ENCODE measurements around the gene AVEN. TPM values are rescaled to one million over a fixed set of nuclear protein-coding genes. Genes with fewer than 3 reads are reported as not detected.

Gene AVEN, protein sequence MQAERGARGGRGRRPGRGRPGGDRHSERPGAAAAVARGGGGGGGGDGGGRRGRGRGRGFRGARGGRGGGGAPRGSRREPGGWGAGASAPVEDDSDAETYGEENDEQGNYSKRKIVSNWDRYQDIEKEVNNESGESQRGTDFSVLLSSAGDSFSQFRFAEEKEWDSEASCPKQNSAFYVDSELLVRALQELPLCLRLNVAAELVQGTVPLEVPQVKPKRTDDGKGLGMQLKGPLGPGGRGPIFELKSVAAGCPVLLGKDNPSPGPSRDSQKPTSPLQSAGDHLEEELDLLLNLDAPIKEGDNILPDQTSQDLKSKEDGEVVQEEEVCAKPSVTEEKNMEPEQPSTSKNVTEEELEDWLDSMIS
- 10.0 TPM for polyA plus RNA-seq
- long read RNA-seq, donor 1, partial matches to known transcripts = 0 of 2 reads
- long read RNA-seq, donor 1, other reads (novel, unspliced or antisense) = 0 of 2 reads
- long read RNA-seq, donor 2, transcript AVEN-201 (6 exons, 1,605 nt) = major isoform, 7 of 7 reads
- long read RNA-seq, donor 2, partial matches to known transcripts = 0 of 7 reads
- long read RNA-seq, donor 2, other reads (novel, unspliced or antisense) = 0 of 7 reads
- long read RNA-seq, donor 3 = 0 reads
- long read RNA-seq, donor 4 = 0 reads
- long read RNA-seq, donor 5, partial matches to known transcripts = 0 of 2 reads
- long read RNA-seq, donor 5, other reads (novel, unspliced or antisense) = 0 of 2 reads
- long read RNA-seq, donor 6, transcript AVEN-201 (6 exons, 1,605 nt) = major isoform, 12 of 12 reads
- long read RNA-seq, donor 6, partial matches to known transcripts = 0 of 12 reads
- long read RNA-seq, donor 6, other reads (novel, unspliced or antisense) = 0 of 12 reads
- long read RNA-seq, donor 7, transcript AVEN-201 (6 exons, 1,605 nt) = major isoform, 5 of 5 reads
- long read RNA-seq, donor 7, partial matches to known transcripts = 0 of 5 reads
- long read RNA-seq, donor 7, other reads (novel, unspliced or antisense) = 0 of 5 reads
- long read RNA-seq, donor 8, transcript AVEN-201 (6 exons, 1,605 nt) = major isoform, 9 of 9 reads
- long read RNA-seq, donor 8, partial matches to known transcripts = 0 of 9 reads
- long read RNA-seq, donor 8, other reads (novel, unspliced or antisense) = 0 of 9 reads
- long read RNA-seq, donor 9, transcript AVEN-201 (6 exons, 1,605 nt) = major isoform, 6 of 11 reads
- long read RNA-seq, donor 9, partial matches to known transcripts = 5 of 11 reads
- long read RNA-seq, donor 9, other reads (novel, unspliced or antisense) = 0 of 11 reads
- long read RNA-seq, donor 10, transcript AVEN-201 (6 exons, 1,605 nt) = major isoform, 5 of 5 reads
- long read RNA-seq, donor 10, partial matches to known transcripts = 0 of 5 reads
- long read RNA-seq, donor 10, other reads (novel, unspliced or antisense) = 0 of 5 reads
- long read RNA-seq, donor 11, partial matches to known transcripts = 0 of 4 reads
- long read RNA-seq, donor 11, other reads (novel, unspliced or antisense) = 0 of 4 reads

DNA sequence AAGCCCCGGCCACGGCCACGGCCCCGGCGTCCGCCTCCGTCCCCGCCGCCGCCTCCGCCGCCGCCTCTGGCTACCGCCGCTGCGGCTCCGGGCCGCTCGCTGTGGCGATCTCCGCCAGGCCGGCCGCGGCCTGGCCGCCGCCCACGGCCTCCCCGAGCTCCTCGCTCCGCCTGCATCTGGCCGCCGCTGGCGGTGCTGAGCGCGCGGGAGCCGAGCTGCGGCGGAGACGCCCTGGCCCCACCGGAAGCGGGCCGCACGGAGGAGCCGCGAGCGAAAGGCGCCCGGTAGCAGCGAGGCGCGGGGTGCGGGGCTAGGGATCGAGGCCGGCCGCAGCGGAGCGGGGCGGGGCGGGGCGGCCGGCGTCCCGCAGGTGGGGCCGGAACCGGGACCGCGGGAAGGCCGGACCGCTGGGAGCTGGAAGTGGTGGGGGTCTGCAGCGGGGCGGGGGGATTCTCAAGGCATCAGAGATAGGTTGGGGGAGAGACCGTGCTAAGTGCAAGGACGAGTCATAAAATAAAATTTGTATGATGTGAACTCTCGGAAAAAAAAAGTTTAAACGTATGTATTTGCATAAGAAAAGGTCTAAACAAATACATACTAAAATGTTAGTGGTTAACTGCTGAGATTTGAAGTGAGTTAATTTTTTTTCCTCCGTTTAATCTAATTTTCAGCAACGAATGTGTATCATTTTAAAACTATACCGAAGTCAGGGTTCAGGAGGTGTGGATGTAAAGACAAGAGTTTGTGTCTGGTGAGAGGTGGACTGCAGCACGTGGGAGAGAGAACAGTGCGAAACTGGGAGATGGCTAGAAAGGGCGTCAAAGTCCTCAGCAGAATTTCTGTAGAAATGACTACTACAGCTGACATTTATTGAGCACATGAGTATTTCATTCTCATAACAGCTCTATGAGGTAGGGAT, at the start of gene AVEN:
AVEN (minus strand) TSS at position 334 of the 919 bp plus-strand sequence; CDS start at position 176, 158 bp downstream.
- Histone ChIP-seq H3K27me3 (ENCODE audit: control insufficient read depth, insufficient read depth, low read length) (no peaks in the 10 kb centered on the region), H3K27ac (ENCODE audit: low read length) (peak within 1 kb of the TSS; percentile 82), H3K4me1 (ENCODE audit: control insufficient read depth, insufficient read depth, low read length) (peaks cover 13% of the 10 kb centered on the region), H3K36me3 (ENCODE audit: control insufficient read depth, insufficient read depth, low read length) (no peaks in the 10 kb centered on the region), H3K9me3 (ENCODE audit: control insufficient read depth, low read depth, low read length) (no peaks in the 10 kb centered on the region), H3K4me3 (ENCODE audit: low read length) (peak within 1 kb of the TSS; percentile 82)
- peak; percentile 42 to 65 for DNase-seq
- WGBS (ENCODE audit: insufficient coverage, low lambda C conversion rate) = 4% methylated on average over 7 of the region's 82 CpGs

DNA sequence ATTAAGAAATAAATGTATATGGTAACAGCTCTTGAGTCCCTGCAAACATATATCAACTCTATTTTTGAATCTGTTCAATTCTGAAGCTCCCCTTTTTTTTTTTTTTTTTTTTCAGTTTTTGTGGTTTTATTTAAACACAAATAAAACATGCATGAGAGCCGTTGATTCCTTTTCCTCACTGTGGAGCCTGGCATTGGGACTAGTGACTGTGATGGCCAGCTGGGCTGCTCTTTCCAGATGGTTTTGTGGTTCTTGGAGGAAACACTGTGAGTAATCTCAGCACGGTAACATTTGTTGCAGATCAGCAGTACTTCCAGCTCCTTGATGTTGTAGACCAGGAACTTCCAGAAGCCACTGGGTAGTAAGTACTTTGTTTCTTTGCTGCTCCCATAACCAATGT, 46.7 kb upstream of the AVEN start:
- H3K27me3 ChIP-seq (ENCODE audit: control insufficient read depth, insufficient read depth, low read length) = no peaks in the 10 kb centered on the region
- no peaks in the 10 kb centered on the region for H3K4me1 ChIP-seq (ENCODE audit: control insufficient read depth, insufficient read depth, low read length)
- peaks cover 37% of the 10 kb centered on the region for H3K36me3 ChIP-seq (ENCODE audit: control insufficient read depth, insufficient read depth, low read length)
- H3K9me3 ChIP-seq (ENCODE audit: control insufficient read depth, low read depth, low read length) = no peaks in the 10 kb centered on the region
- no peak overlapping the region for H3K4me3 ChIP-seq (ENCODE audit: low read length)
- no peak for DNase-seq
- WGBS (ENCODE audit: insufficient coverage, low lambda C conversion rate) = no CpG with 5 or more reads among the region's 2 CpGs
- no peak overlapping the region for H3K27ac ChIP-seq (ENCODE audit: low read length)

DNA sequence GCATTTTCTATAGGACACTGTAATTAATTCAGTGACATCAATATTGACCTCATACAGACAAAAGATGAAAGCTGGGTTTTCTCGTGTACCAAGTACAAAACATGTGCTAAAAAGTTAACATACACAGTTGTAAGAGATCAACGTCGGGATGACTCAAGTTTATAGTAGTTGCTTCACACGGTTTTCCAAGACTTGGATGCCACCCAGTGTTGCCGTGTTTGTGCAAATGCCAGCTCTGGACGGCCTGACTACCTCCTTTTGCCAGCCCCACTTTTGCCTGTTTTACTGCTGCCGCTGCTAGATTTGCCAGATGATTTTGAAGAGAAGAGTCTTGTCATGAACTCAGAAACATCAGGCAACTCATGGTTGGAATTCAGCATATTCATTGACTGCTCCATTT, 45.1 kb upstream of the AVEN start:
- Histone ChIP-seq H3K9me3 (ENCODE audit: control insufficient read depth, low read depth, low read length) (no peaks in the 10 kb centered on the region), H3K4me1 (ENCODE audit: control insufficient read depth, insufficient read depth, low read length) (no peaks in the 10 kb centered on the region), H3K4me3 (ENCODE audit: low read length) (no peak overlapping the region), H3K27ac (ENCODE audit: low read length) (no peak overlapping the region), H3K27me3 (ENCODE audit: control insufficient read depth, insufficient read depth, low read length) (no peaks in the 10 kb centered on the region), H3K36me3 (ENCODE audit: control insufficient read depth, insufficient read depth, low read length) (peaks cover 33% of the 10 kb centered on the region)
- WGBS (ENCODE audit: insufficient coverage, low lambda C conversion rate) = no CpG with 5 or more reads among the region's 7 CpGs
- no peak for DNase-seq

DNA sequence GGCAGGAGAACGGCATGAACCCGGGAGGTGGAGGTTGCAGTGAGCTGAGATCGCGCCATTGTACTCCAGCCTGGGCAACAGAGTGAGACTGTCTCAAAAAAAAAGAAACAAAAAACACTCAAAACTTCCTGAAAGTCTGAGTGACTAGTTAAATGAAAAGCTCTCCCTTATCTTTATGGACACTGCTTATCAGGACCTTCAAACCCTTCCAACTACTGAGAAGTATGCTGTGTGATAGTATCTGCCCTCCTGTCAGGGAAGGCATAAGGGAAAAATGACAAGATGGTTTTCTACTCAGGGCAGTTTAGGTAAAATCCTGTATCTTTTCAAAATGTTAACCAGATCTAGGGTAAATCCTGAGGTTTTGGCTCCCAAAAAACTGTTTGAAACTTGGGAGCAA, 40.9 kb upstream of the AVEN start:
- Histone ChIP-seq H3K36me3 (ENCODE audit: control insufficient read depth, insufficient read depth, low read length) (peaks cover 9% of the 10 kb centered on the region), H3K9me3 (ENCODE audit: control insufficient read depth, low read depth, low read length) (no peaks in the 10 kb centered on the region), H3K27me3 (ENCODE audit: control insufficient read depth, insufficient read depth, low read length) (no peaks in the 10 kb centered on the region), H3K4me3 (ENCODE audit: low read length) (no peak overlapping the region), H3K27ac (ENCODE audit: low read length) (peak overlapping the region; percentile 54), H3K4me1 (ENCODE audit: control insufficient read depth, insufficient read depth, low read length) (no peaks in the 10 kb centered on the region)
- WGBS (ENCODE audit: insufficient coverage, low lambda C conversion rate) = no CpG with 5 or more reads among the region's 4 CpGs
- DNase-seq = peak; percentile 44 to 68

DNA sequence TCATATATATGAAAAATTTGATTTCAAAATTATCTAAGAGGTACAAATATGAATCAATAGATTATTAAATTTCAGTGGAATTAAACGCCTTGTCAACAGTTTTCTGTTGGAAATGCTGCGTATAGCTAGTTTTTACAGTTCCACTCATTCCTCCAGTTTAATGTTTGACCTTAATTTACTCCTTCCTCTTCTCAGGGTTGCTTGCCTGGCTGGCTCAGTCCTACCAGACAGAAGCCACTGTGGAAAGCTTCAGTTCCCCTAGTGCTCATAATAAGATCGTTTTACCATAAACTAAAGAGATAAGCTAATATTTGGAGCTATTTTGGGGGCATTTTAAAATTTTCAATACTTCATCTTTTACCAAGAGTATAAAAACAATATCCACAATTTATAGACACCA, 39.9 kb upstream of the AVEN start:
- H3K9me3 ChIP-seq (ENCODE audit: control insufficient read depth, low read depth, low read length) = no peaks in the 10 kb centered on the region
- no CpG with 5 or more reads among the region's 3 CpGs for WGBS (ENCODE audit: insufficient coverage, low lambda C conversion rate)
- peak; percentile 13 to 30 for DNase-seq
- H3K36me3 ChIP-seq (ENCODE audit: control insufficient read depth, insufficient read depth, low read length) = peaks cover 4% of the 10 kb centered on the region
- no peak overlapping the region for H3K4me3 ChIP-seq (ENCODE audit: low read length)
- H3K4me1 ChIP-seq (ENCODE audit: control insufficient read depth, insufficient read depth, low read length) = no peaks in the 10 kb centered on the region
- no peaks in the 10 kb centered on the region for H3K27me3 ChIP-seq (ENCODE audit: control insufficient read depth, insufficient read depth, low read length)
- H3K27ac ChIP-seq (ENCODE audit: low read length) = peak overlapping the region; percentile 54

DNA sequence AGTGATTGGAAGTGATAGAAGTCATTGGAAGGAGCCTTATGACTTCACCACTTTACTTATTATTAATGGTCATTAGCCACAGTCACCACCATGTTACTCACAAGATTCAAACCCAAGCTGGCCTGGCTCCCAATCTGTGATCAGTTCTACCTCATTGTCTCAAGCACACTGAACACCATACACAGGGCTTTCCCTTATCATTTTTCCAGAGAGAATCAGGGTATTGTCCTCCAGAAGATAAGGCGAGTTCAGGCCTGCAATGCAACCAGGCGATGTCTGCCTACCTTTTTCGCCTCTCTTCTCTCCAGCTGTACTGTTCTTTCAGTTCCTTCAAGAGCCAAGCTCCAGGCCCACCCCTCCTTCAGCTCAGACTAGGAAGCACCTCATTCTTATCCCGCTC, 37.8 kb upstream of the AVEN start:
- WGBS (ENCODE audit: insufficient coverage, low lambda C conversion rate) = 100% methylated on average over 1 of the region's 4 CpGs

DNA sequence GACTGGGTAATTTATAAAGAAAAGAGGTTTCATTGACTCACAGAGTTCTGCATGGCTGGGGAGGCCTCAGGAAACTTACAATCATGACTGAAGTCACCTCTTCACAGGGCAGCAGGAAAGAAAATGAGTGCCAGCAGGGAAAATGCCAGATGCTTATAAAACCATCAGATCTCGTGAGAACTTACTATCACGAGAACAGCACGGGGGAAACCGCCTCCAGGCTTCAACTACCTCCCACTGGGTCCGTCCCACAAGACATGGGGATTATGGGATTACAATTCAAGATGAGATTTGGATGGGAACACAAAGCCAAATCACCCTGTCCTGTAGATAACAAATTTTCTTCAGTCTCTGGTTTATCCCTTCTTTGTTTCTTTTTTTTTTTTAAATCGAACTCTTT, 31.0 kb upstream of the AVEN start:
- Histone ChIP-seq H3K36me3 (ENCODE audit: control insufficient read depth, insufficient read depth, low read length) (no peaks in the 10 kb centered on the region), H3K4me1 (ENCODE audit: control insufficient read depth, insufficient read depth, low read length) (no peaks in the 10 kb centered on the region), H3K27ac (ENCODE audit: low read length) (no peak overlapping the region), H3K27me3 (ENCODE audit: control insufficient read depth, insufficient read depth, low read length) (no peaks in the 10 kb centered on the region), H3K4me3 (ENCODE audit: low read length) (no peak overlapping the region), H3K9me3 (ENCODE audit: control insufficient read depth, low read depth, low read length) (no peaks in the 10 kb centered on the region)
- WGBS (ENCODE audit: insufficient coverage, low lambda C conversion rate) = 100% methylated on average over 1 of the region's 6 CpGs
- DNase-seq = no peak

More for the DNA sequence above, 37.8 kb upstream of the AVEN start:
- Histone ChIP-seq H3K27ac (ENCODE audit: low read length) (no peak overlapping the region), H3K4me1 (ENCODE audit: control insufficient read depth, insufficient read depth, low read length) (no peaks in the 10 kb centered on the region), H3K27me3 (ENCODE audit: control insufficient read depth, insufficient read depth, low read length) (no peaks in the 10 kb centered on the region), H3K36me3 (ENCODE audit: control insufficient read depth, insufficient read depth, low read length) (no peaks in the 10 kb centered on the region), H3K9me3 (ENCODE audit: control insufficient read depth, low read depth, low read length) (no peaks in the 10 kb centered on the region), H3K4me3 (ENCODE audit: low read length) (no peak overlapping the region)
- no peak for DNase-seq

DNA sequence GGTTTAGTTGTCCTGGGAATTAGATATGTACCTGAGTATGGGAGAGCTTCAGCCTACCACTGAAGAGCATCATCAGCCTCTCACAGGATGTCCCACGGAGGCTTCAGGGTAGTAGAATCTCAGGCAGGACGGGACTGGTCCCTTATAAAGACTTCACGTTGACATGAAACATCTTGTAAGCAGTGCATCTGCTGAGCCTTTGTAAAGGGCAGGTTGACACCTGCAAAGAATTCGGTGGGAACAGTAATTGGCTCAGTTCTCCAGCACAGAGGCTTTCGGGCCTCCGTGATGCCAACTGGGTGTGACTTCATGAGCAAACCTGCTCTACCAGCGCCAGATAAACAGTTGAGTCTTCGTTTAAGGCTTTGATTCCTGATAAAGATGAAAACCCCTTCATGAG, 26.9 kb upstream of the AVEN start:
- no peak overlapping the region for H3K27ac ChIP-seq (ENCODE audit: low read length)
- WGBS (ENCODE audit: insufficient coverage, low lambda C conversion rate) = no CpG with 5 or more reads among the region's 8 CpGs
- DNase-seq = no peak
- H3K4me3 ChIP-seq (ENCODE audit: low read length) = no peak overlapping the region
- no peaks in the 10 kb centered on the region for H3K4me1 ChIP-seq (ENCODE audit: control insufficient read depth, insufficient read depth, low read length)
- no peaks in the 10 kb centered on the region for H3K9me3 ChIP-seq (ENCODE audit: control insufficient read depth, low read depth, low read length)
- H3K27me3 ChIP-seq (ENCODE audit: control insufficient read depth, insufficient read depth, low read length) = no peaks in the 10 kb centered on the region
- H3K36me3 ChIP-seq (ENCODE audit: control insufficient read depth, insufficient read depth, low read length) = no peaks in the 10 kb centered on the region

DNA sequence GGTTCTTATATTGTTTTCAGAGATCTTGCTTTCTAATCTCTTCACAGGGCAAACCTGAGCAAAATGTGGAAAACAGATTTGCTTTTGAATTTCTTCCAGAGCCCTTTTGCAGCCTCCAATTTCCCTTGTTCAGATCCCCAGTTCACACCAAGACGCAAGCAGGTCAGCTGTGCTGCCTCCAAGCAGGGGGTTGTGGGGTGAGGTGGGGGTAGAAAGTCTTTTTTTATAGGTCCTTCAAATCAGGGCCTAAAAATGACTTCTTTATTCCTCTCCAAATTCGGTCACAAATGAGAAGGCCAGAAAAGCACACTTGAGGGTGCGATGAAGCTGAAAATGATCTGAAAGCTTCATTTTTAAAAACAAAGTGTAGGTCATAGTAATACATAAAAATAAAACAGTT, 26.3 kb upstream of the AVEN start:
- H3K9me3 ChIP-seq (ENCODE audit: control insufficient read depth, low read depth, low read length) = no peaks in the 10 kb centered on the region
- no peak for DNase-seq
- 80% methylated on average over 1 of the region's 3 CpGs for WGBS (ENCODE audit: insufficient coverage, low lambda C conversion rate)
- no peak overlapping the region for H3K27ac ChIP-seq (ENCODE audit: low read length)
- H3K27me3 ChIP-seq (ENCODE audit: control insufficient read depth, insufficient read depth, low read length) = no peaks in the 10 kb centered on the region
- H3K36me3 ChIP-seq (ENCODE audit: control insufficient read depth, insufficient read depth, low read length) = no peaks in the 10 kb centered on the region
- no peaks in the 10 kb centered on the region for H3K4me1 ChIP-seq (ENCODE audit: control insufficient read depth, insufficient read depth, low read length)
- H3K4me3 ChIP-seq (ENCODE audit: low read length) = no peak overlapping the region
